GM19395 (cell line): ENCODE data around the gene SYNE2.

Source experiments
- ATAC-seq: cut with Tn5 transposase; IDR thresholded peaks from one replicate; pipeline ENCODE4 v1.9.1; 2021; ENCODE audit warnings: mild to moderate bottlenecking, moderate library complexity; ENCODE audit not compliant: unreplicated experiment

Gene SYNE2

GRCh38 chr14:63874223-63874622, 21.4 kb downstream of the SYNE2 start:
- ATAC-seq: no peak

- no peak for ATAC-seq
Measured at GRCh38 chr14:63875311-63875710, 22.5 kb downstream of the SYNE2 start.

GRCh38 chr14:63877550-63877939, 24.7 kb downstream of the SYNE2 start:
- no peak for ATAC-seq

DNA sequence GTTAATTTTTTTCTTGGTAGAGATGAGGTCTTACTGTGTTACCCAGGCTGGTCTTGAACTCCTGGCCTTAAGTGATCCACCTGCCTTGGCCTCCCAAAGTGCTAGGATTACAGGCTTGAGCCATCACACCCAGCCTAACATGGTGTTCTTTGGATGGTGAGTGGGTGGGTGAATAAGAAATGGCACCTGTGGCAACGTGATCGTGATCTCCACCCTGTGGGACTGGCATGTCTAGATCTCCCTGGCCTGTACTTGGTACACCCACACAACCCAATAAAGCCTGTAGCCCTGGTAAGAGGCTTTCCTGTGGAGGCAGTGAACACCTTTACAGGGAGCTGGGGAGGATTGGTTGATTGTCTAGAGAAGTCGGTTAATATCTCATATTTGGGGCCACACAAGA, 25.2 kb downstream of the SYNE2 start:
- no peak for ATAC-seq

- no peak for ATAC-seq
Measured at GRCh38 chr14:63878792-63879191, 26.0 kb downstream of the SYNE2 start.

GRCh38 chr14:63881926-63882325, 29.1 kb downstream of the SYNE2 start:
- ATAC-seq: no peak

DNA sequence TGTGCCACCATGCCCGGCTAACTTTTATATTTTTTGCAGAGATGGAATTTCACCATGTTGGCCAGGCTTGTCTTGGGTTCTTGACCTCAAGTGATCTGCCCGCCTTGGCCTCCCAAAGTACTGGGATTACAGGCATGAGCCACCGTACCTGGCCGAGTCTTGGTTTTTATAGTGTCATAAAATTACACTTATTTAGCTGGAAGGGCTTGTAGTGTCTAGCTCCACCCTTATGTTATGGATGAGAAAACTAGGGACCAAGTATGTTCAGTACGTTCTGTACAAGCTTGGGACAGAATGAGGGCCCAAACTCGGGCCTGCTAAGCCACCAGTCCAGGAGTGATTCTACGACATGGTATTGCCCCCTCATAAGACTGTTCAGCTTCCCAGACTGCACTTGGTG, 35.1 kb downstream of the SYNE2 start:
- no peak for ATAC-seq

- no peak for ATAC-seq
Measured at GRCh38 chr14:63890553-63890952, 37.7 kb downstream of the SYNE2 start.

- ATAC-seq: no peak
Measured at GRCh38 chr14:63891148-63891975, 38.6 kb downstream of the SYNE2 start.

- ATAC-seq: no peak
Measured at GRCh38 chr14:63892265-63892664, 39.5 kb downstream of the SYNE2 start.

DNA sequence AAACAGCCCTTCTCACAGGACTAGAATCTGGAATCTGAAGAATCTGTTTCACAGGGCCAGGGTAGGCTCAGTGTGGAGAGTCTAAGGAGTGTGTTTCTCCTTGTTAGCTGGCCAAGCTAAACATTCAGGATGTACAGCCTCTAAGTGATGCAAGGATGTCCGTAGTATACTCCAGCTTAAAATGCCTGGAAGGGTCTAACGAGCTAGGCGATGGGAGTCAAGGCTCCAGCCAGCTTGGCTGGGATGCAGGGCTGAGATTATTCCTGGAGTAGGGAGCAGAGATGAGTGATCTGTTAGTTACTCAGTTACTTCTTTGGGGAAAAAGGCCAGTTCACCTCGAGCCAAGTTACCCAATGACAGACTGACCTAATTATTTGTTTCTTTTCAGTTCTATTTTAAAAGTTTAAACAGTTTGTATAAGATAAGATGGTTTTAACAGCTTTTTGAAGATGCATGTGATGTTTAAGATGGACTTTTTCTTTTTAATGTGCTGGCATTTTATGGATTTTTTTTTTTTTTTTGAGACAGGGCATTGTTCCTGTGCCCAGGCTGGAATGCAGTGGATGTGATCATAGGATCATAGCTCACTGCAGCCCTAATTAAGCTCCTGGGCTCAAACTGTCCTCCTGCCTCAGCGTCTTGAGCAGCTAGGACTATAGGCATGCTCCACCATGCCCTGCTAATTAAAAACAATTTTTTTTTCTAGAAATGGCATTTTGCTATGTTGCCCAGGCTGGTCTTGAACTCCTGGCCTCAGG, 41.1 kb downstream of the SYNE2 start:
- no peak for ATAC-seq

GRCh38 chr14:63895510-63895909, 42.7 kb downstream of the SYNE2 start:
- no peak for ATAC-seq

DNA sequence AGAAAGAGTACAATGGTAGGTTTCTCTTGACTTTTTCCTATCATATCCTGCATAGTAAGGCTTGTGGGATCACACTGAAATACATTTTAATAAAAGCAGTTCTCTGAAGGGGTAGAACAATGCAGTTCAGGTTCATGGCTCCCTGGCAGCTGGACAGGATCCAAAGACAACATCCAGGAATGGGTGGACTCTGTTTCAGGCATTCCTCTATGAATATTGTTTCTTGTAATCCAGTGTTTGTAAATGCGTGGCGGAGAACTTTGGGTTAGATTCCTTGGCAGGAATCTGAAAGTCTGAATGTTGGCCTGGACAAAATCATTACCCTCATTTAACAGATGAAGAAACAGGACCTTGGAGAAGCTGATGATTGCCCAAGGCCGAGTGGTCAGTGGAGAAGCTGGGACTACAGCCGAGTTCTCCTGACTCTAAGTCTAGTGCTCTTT, 43.5 kb downstream of the SYNE2 start:
- ATAC-seq: no peak

GRCh38 chr14:63897721-63898163, 44.9 kb downstream of the SYNE2 start:
- ATAC-seq: no peak

- no peak for ATAC-seq
Measured at GRCh38 chr14:63899953-63900352, 47.1 kb downstream of the SYNE2 start.

DNA sequence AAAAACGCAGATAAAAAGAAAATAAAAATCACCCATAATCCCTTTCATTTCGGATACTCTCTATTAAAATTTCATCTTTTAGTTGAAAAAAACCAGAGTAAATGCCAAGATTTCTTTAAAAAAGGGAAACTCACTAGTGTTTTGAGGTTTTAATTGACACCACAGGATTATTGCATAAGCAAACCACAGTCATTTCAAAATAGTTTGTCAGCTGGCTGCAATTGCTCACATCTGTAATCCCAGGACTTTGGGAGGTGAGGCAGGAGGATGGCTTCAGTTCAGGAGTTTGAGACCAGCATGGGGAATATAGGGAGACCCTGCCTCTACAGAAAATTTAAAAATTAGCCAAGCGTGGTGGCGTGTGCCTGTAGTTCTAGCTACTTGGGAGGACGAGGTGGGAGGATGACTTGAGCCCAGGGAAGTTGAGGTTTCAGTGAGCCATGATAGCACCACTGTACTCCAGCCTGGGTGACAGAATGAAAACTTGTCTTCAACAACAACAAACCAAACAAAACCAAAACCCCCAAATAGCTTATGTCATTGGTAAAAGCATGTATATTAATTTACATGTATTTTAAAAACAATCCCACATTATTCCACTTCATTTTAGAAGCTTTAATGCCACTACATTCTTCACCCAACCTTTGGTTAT, 48.8 kb downstream of the SYNE2 start:
- ATAC-seq: no peak

DNA sequence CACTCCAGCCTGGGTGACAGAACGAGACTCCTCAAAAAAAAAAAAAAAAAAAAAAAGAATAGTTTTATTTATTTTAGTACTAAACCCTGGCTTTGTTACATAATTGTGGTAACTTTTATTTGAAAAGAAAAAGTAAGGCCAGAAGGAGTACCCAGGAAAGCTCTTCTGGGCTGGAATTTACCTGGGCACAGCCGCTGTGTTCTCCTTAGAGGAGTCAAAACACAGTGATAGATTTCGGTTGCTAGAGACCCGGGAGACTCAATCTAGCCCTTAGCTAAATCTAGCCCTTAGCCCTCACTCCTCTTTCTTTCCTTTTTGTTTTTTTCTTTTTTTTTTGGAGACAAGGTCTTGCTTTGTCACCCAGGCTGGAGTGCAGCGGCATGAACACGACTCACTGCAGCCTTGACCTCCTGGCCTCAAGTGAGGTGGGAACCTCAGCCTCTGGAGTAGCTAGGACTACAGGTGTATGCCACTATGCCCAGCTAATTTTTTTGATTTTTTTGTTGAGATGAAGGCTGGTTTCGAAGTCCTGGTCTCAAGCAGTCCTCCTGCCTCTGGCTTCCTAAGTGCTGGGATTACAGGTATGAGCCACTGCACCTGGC, 49.7 kb downstream of the SYNE2 start:
- ATAC-seq: no peak

GRCh38 chr14:63904724-63905123, 51.9 kb downstream of the SYNE2 start:
- no peak for ATAC-seq

GRCh38 chr14:63905370-63905769, 52.6 kb downstream of the SYNE2 start:
- no peak for ATAC-seq

- no peak for ATAC-seq
Measured at GRCh38 chr14:63908667-63909264, 56.0 kb downstream of the SYNE2 start.

DNA sequence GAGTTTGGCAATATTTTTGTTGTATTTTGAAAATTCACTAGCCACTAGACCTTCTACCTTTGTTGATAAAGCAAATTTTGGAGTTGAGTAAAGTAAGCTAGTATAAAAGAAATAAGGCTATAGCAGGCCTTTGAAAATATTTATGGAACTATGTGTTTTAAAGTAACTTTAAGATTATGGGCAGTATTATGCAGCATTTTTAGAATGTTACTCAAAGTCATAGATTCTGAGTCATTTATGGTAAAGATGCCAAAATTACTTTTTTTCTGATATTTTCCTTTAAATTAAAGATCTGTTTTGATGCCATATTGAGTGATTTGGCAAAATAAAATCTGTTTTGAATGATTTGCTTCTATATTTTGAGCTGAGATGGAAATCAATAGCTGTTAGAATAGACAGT, 57.2 kb downstream of the SYNE2 start:
- ATAC-seq: no peak
